ENCODE measurements around the gene SLC4A3. TPM values are rescaled to one million over a fixed set of nuclear protein-coding genes. Genes with fewer than 3 reads are reported as not detected.

The SLC4A3 gene
- polyA plus RNA-seq, 1 of the 3 experiments (the other 2 are of a cell fraction) = 12.3 TPM

DNA sequence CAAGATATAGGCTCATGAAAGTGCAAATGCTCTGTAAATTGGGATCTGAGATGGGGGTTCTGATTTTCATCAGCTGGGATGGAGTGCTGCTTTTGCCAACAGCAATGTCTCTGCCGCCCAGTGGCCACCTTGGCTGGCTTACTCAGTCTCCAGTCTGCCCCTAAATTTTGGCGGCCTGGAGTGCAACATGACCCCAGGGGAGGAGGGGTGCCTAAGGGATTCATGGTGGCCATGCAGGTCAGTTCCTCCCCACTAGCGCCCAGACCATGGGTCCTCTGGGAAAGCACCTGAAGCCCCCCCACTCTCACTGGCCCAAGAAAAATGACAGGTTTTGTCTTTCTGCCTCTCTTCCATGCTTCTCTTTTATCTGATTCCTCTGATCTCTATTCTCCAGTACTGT lies 45.0 kb downstream of the SLC4A3 start (continued):
- TF ChIP-seq, protein P1, sequence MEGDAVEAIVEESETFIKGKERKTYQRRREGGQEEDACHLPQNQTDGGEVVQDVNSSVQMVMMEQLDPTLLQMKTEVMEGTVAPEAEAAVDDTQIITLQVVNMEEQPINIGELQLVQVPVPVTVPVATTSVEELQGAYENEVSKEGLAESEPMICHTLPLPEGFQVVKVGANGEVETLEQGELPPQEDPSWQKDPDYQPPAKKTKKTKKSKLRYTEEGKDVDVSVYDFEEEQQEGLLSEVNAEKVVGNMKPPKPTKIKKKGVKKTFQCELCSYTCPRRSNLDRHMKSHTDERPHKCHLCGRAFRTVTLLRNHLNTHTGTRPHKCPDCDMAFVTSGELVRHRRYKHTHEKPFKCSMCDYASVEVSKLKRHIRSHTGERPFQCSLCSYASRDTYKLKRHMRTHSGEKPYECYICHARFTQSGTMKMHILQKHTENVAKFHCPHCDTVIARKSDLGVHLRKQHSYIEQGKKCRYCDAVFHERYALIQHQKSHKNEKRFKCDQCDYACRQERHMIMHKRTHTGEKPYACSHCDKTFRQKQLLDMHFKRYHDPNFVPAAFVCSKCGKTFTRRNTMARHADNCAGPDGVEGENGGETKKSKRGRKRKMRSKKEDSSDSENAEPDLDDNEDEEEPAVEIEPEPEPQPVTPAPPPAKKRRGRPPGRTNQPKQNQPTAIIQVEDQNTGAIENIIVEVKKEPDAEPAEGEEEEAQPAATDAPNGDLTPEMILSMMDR (IDR thresholded peaks at IDR 0.05) = no peak
- TF ChIP-seq TEAD4 (IDR thresholded peaks at IDR 0.05; ENCODE audit: borderline replicate concordance, insufficient read depth) (no peak), EP300 (IDR thresholded peaks at IDR 0.05; ENCODE audit: borderline replicate concordance in 1 of 2, low read depth in 1 of 2, low read length in 1 of 2) (no peak), FOXJ3 (CRISPR knock-in tag; IDR thresholded peaks at IDR 0.05) (no peak)
- TF ChIP-seq, protein P2, sequence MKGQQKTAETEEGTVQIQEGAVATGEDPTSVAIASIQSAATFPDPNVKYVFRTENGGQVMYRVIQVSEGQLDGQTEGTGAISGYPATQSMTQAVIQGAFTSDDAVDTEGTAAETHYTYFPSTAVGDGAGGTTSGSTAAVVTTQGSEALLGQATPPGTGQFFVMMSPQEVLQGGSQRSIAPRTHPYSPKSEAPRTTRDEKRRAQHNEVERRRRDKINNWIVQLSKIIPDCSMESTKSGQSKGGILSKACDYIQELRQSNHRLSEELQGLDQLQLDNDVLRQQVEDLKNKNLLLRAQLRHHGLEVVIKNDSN (IDR thresholded peaks at IDR 0.05; ENCODE audit: borderline replicate concordance, low read depth) = no peak
- TF ChIP-seq, protein P3, sequence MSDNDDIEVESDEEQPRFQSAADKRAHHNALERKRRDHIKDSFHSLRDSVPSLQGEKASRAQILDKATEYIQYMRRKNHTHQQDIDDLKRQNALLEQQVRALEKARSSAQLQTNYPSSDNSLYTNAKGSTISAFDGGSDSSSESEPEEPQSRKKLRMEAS (IDR thresholded peaks at IDR 0.05; ENCODE audit: low read depth) = no peak

DNA sequence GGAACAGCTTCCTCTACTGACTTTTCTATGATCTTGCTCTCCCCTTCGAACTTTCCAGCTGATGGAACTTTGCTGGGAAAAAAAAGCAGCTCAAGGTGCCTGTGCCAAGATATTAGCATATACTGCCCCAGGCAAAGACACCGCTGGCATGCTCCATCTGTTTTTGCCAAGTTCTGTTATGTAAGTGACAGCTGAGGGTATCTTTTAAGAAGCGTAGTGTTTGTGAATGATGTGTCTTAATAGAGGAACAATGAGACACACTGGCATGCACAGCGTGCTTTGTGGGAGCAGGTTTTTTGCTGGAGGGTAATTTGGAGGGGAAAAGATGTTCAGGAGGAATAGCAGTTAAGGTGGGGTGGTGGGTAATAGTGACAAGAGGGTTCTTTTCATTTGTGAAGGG lies 47.8 kb downstream of the SLC4A3 start:
- TF ChIP-seq FOXM1 (IDR thresholded peaks at IDR 0.05; ENCODE audit: low read depth) (no peak), RCOR1 (IDR thresholded peaks at IDR 0.05; ENCODE audit: low read length) (no peak), SIN3A (IDR thresholded peaks at IDR 0.05; ENCODE audit: borderline replicate concordance, low read depth, low read length) (no peak), MXI1 (IDR thresholded peaks at IDR 0.05; ENCODE audit: low read depth, low read length) (no peak), SMC3 (IDR thresholded peaks at IDR 0.05; ENCODE audit: low read depth, low read length) (no peak), POLR2AphosphoS5 (IDR thresholded peaks at IDR 0.05; ENCODE audit: low read depth, low read length) (no peak), RFX5 (IDR thresholded peaks at IDR 0.05; ENCODE audit: low read length) (no peak), EZH2phosphoT487 (IDR thresholded peaks at IDR 0.05; ENCODE audit: borderline replicate concordance, low read depth) (no peak), TEAD4 (IDR thresholded peaks at IDR 0.05; ENCODE audit: borderline replicate concordance, insufficient read depth) (no peak), JUND (IDR thresholded peaks at IDR 0.05) (no peak), NRF1 (IDR thresholded peaks at IDR 0.05; ENCODE audit: low read depth, low read length) (no peak), FOSL2 (IDR thresholded peaks at IDR 0.05; ENCODE audit: borderline replicate concordance, low read depth) (no peak), ELF1 (IDR thresholded peaks at IDR 0.05) (no peak), GABPA (IDR thresholded peaks at IDR 0.05; ENCODE audit: low read depth) (no peak)
- TF ChIP-seq, protein P3 (IDR thresholded peaks at IDR 0.05; ENCODE audit: low read depth) = no peak
- TF ChIP-seq, protein P4, sequence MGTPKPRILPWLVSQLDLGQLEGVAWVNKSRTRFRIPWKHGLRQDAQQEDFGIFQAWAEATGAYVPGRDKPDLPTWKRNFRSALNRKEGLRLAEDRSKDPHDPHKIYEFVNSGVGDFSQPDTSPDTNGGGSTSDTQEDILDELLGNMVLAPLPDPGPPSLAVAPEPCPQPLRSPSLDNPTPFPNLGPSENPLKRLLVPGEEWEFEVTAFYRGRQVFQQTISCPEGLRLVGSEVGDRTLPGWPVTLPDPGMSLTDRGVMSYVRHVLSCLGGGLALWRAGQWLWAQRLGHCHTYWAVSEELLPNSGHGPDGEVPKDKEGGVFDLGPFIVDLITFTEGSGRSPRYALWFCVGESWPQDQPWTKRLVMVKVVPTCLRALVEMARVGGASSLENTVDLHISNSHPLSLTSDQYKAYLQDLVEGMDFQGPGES (IDR thresholded peaks at IDR 0.05; ENCODE audit: low read depth, low read length) = no peak
- TF ChIP-seq, protein P2 (IDR thresholded peaks at IDR 0.05; ENCODE audit: borderline replicate concordance, low read depth) = no peak
- no peak overlapping the region for H3K4me2 ChIP-seq
- H3K36me3 ChIP-seq (replicated peaks in 1 of 2; ENCODE audit: control insufficient read depth in 1 of 2, insufficient read depth in 2 of 2, low read length in 1 of 2) = no peaks in the 10 kb centered on the region
- no peaks in the 10 kb centered on the region for H3F3A ChIP-seq (replicated peaks; ENCODE audit: insufficient read depth)
- H3K9me2 ChIP-seq = no peaks in the 10 kb centered on the region
- no peaks in the 10 kb centered on the region for H4K20me1 ChIP-seq (ENCODE audit: insufficient read depth)
- no peak overlapping the region for H2AFZ ChIP-seq (ENCODE audit: low read depth)
- ChIA-PET POLR2A (no interaction called here), CTCF (interaction anchor here (1.3 to 2.6 kb wide), 3 partner anchors 14 to 134 kb away, joined by 8 to 15 read pairs (median 12); no protein-coding TSS in a partner anchor)
- H3K27me3 ChIP-seq (ENCODE audit: insufficient read depth) = peaks cover 46% of the 10 kb centered on the region
- H3K4me1 ChIP-seq (ENCODE audit: control insufficient read depth in 1 of 2, insufficient read depth in 2 of 2, low read depth in 1 of 2, low read length in 1 of 2) = no peaks in the 10 kb centered on the region
- 3% methylated on average over 4 of the region's 4 CpGs for WGBS (ENCODE audit: low lambda C conversion rate)
- DNase-seq = no peak
- H3K9ac ChIP-seq = no peak overlapping the region
- no peak overlapping the region for H3K4me3 ChIP-seq (ENCODE audit: low read depth in 2 of 2, low read length in 1 of 2)
- no peaks in the 10 kb centered on the region for H3K9me3 ChIP-seq
- H3K79me2 ChIP-seq (ENCODE audit: insufficient read depth) = no peaks in the 10 kb centered on the region
- no peak overlapping the region for H3K27ac ChIP-seq (ENCODE audit: low read depth in 2 of 2, low read length in 1 of 2)
